HG02798 (cell line): ENCODE results near the gene SLC38A4.
"Not testable (repeated sequence)": the region's sequence is repeated elsewhere in the genome, so short reads cannot be mapped to it uniquely, and the experiment has no call there.

Source experiments
- ATAC-seq: cut with Tn5 transposase; IDR thresholded peaks from one replicate; pipeline ENCODE4 v1.9.1; 2021; ENCODE audit warnings: mild to moderate bottlenecking; ENCODE audit not compliant: unreplicated experiment, poor library complexity

SLC38A4 gene

GRCh38 chr12:46825591-46826414 lies at the start of gene SLC38A4:
Gene SLC38A4 (minus strand): TSS chr12:46825997. CDS start chr12:46793071, 32,926 bp downstream.
- ATAC-seq: no peak

- ATAC-seq: no peak
These were observed 49.3 kb upstream of the SLC38A4 start for GRCh38 chr12:46875095-46875494.

DNA sequence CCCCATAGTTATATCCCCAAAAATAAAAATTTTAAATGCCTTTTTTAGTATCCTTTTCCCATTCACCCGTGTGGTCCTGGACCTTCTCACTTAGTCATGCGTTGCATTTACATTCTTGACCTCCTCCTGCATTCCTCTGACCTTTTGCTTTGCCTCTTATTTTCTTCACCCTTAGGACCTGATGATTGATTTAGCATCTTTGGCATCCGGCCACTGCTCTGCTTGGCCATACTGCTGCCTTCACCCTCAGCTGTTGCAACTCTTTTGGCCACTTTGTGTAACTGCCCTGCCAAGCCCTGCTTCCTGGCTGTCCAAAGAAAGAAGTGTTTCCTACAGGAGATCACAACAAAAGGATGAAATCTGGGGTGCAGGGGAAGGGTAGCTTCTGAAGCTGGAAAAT lies 48.8 kb upstream of the SLC38A4 start:
- ATAC-seq: no peak

DNA sequence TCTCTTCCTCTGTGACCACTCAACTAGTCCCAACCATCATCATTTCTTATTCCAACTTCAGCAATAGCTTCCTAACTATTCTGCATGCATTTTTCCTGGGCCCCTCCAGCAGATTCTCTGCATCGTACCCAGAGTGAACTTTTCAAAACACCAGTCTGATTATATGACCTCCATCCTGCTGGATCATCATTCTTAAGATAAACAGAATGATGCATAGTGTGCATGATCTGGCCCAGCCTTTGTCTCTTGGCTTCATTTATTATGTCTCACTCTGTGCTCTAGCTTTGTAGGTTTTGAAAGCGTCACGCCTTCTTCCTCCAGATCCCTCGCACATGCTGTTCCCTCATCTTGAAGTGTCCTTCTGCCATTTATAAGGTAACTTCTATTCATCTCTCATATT lies 46.3 kb upstream of the SLC38A4 start:
- no peak for ATAC-seq

DNA sequence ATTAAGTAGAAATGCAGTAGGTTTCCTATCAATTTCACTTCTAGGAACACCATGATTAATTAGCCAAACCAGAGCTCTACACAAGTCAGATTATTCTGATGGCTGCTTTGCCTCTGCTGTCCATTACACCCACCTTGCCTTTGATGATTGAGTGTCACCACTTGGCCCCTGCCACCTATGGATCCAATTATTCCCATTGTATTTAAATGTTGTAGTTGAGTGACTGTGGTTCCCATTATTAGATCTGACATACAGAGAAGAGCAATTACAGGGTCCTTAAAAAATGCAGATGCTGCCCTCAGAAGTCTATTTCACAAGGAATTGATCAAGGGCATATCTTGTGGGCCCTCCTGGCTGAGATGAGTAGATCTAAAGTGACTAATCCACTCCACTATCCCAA lies 39.5 kb upstream of the SLC38A4 start:
- ATAC-seq: no peak

- ATAC-seq: no peak
These were observed 32.6 kb upstream of the SLC38A4 start for GRCh38 chr12:46858368-46858767.

DNA sequence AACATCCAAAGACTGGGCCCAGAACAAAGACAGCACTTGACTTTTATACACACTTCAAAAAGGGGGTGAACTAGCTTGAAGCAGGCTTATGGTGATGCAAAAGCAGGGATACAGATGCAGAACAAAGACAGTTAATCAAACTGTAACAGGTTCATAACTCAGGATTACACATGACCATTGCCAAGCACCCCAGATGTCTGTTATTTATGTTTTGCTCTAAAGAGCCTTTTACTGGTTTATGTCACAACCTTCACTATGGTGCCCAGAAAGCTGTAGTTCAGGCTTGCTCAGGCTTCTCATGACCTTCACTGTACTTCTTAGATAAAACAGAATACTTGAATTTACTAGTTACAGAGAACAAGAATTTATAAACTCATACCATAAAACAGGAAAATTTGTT lies 31.7 kb upstream of the SLC38A4 start:
- no peak for ATAC-seq

DNA sequence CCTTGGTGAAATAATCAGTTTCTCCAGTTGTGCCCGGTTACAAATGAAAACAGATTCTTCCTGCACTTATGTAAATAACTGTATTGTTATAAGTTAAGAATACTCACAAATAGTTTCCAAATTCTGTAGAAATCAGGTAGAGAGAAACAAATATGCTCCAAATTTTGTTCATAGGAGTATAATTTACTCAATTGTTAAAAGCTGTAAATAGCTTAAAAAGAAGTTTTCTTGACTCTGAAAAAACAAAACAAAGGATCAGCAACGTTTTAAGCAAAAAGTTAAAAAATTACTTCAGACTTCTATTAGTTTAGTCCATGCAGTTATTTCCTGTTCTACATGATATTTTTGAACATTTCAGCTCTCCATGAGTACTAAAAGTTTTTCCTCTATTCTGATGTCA lies 30.0 kb upstream of the SLC38A4 start:
- no peak for ATAC-seq

DNA sequence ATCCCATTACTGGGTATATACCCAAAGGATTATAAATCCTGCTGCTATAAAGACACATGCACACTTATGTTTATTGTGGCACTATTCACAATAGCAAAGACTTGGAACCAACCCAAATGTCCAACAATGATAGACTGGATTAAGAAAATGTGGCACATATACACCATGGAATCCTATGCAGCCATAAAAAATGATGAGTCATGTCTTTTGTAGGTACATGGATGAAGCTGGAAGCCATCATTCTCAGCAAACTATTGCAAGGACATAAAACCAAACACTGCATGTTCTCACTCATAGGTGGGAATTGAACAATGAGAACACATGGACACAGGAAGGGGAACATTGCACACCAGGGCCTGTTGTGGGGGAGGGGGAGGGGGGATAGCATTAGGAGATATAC lies 28.4 kb upstream of the SLC38A4 start:
- ATAC-seq: not testable (repeated sequence)

DNA sequence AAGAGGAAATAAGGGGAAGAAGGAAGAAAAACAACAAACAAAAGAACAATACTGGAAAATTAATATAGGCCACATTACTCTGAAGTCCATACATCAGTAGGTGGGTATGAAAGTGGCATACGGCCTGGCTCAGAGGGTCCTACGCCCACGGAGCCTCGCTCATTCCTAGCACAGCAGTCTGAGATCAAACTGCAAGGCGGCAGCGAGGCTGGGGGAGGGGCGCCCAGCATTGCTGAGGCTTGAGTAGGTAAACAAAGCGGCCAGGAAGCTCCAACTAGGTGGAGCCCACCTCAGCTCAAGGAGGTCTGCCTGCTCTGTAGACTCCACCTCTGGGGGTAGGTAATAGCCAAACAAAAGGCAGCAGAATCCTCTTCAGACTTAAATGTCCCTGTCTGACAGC lies 23.0 kb upstream of the SLC38A4 start:
- ATAC-seq: not testable (repeated sequence)

GRCh38 chr12:46847001-46847400 lies 21.2 kb upstream of the SLC38A4 start:
- no peak for ATAC-seq

GRCh38 chr12:46843811-46844210 lies 18.0 kb upstream of the SLC38A4 start:
- no peak for ATAC-seq

- no peak for ATAC-seq
These were observed 16.1 kb upstream of the SLC38A4 start for GRCh38 chr12:46841891-46842290.

DNA sequence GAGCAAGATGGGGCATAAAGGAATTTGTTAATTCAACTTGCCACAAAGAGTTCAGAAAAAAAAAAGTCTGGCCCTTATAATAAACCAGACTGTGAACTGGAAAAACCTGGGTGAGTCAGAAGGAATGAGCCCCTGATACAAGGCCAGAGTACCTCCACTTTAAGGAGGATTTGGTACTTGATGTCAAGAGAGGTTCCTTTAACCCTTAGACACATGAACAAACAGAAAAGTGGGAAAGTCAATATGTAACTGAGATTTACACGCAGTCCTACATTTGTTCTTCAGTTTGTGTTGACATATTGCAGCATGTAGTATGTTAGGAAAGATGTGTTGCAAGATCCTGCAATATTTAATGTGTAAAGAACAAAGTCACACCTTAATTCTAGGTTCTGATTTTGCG lies 14.2 kb upstream of the SLC38A4 start:
- ATAC-seq: no peak

GRCh38 chr12:46839232-46839631 lies 13.4 kb upstream of the SLC38A4 start:
- ATAC-seq: no peak

- no peak for ATAC-seq
These were observed 10.0 kb upstream of the SLC38A4 start for GRCh38 chr12:46835785-46836184.

DNA sequence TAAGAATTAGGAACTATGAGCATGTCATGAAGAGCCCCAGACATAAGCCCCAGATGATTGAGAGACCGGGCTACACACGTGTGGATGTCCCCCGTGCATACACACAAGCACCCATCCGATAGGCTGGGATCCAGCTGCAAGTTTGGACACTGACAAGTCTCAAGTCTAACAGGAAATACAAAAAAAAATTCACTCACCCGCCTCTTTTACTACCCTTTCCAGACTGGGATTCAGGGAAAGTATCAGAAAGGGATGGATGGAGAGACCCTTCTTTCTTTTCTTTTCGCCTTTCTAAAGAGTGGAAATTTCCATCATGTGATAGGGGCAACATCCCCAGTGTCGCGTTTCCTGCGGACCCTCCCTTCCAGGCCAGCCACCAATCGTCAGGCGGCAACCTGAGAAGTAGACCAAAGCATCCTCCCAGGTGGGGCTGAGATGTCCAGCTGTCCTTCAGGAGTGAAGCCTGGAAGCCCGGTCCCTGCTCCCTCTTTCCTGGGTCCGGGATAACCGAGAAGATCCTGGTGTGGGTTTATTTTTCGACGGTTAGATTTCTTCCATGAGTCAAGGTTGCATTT lies 6.4 kb upstream of the SLC38A4 start:
- ATAC-seq: no peak

DNA sequence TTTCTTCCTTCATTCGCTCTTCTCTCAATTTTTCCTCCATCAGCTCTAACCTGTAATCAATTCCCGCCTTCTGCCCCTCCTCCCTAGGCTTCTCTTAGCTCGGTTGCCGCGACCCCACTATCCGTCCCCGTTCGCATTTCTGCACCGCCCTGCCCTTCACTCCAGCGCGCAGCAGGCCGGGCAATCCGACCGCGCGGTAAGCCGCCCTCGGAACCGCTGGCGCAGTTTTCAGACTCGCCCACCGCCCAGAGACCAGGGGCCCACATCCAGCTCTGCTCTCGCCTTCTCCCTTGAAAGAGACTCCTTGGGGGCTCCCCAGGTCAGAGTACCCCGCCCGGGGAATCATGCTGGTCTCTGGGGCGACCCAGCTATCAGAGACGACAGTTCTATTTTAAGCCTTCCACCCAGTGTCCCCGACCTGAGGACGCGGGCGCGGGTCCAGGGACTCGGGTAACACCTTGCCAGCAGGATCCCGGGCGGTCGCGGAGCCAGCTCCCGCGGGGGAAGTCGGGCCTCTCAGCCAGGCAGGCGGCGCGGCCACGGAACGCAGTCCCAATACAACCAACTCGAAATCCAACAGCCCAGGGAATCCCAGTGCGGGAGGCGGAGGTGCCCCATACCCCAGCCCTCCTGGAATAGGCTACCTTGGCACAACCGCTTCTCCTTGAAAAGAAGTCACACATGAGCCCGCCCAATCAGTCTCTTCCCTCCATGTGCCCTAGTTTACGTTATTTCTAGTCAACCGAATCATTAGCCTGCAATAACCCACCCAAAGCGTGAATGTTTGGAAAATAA lies 5.7 kb upstream of the SLC38A4 start:
- ATAC-seq: no peak

DNA sequence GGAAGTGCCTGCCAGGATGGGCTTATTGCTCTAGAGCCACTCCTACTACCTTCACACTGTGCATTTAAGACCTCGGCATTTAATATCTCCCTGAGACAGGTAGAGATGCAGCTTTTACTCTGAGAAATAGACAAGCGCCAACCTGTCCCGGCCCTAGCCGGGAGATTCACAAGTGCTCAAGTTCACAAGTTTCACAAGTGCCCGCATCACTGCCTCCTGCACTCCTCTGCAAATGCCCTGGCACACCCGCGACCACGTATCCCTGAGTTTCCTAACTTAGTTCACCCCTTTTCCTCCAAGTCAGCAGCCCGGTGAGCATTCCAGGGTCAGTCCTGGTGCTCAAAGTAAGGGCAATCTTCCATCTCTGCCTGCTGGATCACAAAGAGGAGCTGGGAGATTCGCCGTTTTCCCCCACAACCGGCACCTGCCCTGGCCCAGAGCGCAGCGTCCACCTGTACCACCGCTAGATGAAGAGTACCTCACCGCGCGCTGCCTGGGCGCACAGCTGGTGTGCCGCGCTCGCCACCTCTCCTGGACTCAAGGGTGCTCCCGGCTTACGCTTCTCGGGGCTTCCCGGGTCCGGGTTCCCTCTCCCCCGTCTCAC lies 5.0 kb upstream of the SLC38A4 start:
- no peak for ATAC-seq

GRCh38 chr12:46824709-46825108 lies 1.1 kb downstream of the SLC38A4 start:
- ATAC-seq: no peak

- ATAC-seq: no peak
These were observed 7.2 kb downstream of the SLC38A4 start for GRCh38 chr12:46818642-46819041.
